GM19455 (cell line): Measurements from ENCODE around the gene KRTAP2-4.
"Not testable (repeated sequence)": the region's sequence is repeated elsewhere in the genome, so short reads cannot be mapped to it uniquely, and the experiment has no call there.

Experiments used
- ATAC-seq: cut with Tn5 transposase; IDR thresholded peaks from one replicate; pipeline ENCODE4 v1.9.1; 2021; ENCODE audit not compliant: unreplicated experiment

Gene KRTAP2-4

DNA sequence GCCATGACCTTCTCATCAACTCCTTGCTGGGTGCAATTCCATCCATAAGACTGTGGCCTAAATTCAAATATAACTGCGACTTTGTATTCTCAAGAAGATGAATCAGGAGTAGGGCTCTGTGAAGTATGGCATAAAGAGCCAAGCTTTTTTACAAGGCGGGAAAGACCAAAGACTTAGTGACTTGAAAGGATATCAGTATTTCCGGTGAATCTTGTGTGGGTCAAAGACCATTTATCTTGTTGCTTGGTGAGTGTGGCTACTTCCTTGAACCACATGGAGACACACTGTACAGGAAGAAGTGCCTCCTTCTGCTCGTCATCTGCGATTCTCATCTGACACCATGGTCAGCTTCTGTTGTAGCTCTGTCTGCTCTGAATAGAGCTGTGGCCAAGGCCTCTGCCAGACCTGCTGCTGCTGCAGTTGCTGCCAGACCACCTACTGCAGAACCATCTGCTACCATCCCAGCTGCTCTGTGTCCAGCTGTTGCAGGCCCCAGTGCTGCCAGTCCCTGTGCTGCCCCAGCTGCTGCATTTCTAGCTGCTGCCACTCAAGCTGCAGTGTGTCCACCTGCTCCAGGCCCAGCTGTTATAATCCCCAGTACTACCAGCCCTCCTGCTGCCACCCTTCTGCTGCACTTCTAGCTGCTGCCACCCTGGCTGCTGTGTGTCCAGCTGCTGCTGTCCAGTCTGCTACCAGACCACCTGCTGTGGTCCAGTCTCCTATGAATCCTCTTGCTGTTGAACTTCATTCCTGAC, 6.1 kb upstream of the KRTAP2-4 start:
- ATAC-seq: no peak

DNA sequence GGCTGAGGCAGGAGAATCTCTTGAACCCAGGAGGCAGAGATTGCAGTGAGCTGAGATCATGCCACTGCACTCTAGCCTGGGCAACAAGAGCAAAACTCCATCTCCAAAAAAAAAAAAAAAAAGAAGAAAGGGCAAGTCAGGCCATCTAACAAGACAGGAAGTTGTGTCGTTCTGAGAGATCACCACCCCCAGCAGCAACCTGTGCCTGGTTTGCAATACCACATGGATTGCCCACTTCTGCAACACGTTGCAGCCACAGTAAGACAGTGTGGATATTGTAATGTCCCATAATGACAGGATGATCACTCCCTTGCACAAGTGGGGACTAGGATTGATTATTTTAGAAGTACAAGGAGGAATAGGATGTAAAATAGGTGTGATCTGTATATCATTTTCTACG, 3.4 kb upstream of the KRTAP2-4 start:
- ATAC-seq: no peak

DNA sequence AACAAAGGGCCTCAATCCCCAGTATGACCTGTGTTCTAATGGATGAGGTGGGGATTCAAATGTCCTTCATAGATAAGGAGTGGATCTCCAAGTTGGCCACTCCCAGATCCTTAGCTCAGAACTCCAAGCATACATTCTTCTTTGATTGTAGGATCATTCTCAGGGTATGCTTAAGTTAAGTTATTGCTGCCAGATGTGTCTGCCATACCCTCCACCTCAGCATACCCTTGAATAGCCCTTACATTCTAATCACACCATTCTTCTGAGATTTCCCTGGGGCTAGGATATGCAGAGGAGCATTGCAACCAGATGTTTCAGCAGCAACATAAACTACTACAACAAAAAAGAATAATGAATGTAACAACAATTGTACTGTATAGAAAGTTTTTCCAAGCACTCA, 1.6 kb upstream of the KRTAP2-4 start:
- ATAC-seq: no peak

DNA sequence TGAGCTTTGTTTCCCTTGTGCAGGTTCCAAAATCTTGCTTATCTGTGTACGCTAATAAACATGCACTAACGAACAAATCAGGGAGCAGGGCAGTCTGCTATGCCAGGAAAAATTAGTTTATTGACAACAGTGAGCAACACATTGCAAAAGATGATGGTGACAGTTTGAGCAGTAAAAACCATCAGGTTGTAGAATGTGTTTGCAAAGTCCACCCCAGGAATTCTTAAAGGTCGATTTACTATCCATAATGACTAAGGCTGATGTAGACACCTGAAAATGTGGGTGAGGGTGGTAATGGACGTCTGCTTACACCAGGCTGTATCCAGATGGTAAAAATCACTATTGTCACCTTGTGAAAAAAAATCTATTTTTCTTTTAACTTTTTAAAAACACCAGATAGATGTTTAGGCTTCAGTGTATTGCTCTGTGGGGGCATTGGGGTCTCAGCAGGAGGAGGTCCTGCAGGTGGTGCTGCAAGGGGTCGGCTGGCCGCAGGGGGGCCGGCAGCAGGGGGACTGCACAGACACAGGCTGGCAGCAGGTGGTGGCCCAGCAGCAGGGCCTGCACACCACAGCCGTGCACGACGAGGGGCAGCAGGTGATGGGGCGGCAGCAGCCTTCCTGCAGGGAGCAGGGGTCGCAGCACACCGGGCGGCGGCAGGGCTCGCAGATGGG, 526 bp downstream of the KRTAP2-4 start:
- ATAC-seq: not testable (repeated sequence)

DNA sequence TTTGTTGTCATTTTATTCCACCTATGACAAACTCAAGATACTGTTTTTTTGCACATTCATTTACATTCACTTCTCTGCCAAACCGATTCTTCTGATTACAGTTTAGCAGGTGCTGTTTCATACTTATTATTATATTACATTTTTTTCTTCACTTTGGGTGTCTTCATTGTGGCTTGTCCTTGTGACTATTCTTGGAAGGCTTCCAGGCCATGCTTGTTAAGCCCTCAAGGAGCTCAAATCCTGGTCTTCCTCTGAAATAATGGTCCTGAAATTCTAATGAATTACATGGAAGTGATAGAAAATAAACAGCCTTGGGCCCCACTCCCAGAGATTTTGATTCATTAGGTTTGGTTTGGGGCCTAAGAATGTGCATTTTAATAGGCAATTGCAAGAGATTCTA, 1.4 kb downstream of the KRTAP2-4 start:
- no peak for ATAC-seq

DNA sequence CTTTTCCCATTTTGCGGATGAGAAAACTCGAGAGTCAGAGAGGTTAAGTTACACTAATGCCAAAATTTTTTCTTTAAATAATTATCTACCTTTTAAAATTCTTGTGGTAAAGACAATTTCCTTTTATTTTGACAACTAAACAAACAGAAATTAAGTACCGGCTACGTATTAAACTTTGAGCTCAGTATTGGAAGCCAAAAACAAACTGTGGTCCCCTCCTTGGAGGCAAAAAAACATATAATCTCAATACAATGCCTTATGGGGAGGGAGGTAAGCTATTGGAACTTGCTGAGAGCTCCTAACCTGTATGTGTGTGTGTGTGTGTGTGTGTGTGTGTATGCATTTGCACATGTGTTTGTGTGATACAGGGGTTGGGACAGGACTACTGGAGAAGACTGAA, 2.2 kb downstream of the KRTAP2-4 start:
- ATAC-seq: no peak

DNA sequence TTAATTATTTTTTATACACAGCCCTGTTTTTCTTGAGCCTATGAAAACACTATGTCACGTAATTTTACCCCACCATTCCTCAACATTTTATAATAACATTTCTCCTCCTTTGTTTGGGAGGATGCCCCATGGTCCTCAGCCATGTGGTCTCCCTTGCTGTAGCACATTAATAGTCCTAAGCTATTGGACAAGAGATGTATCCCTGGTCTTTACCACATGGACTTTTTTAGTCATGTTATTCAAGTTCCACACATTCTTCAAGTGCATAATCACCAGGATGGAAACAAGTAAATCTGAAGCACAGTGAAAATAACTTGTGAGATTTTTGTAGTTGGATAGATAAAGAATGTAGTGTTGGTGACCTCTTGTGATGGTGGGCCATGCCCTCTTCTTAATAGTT, 3.7 kb downstream of the KRTAP2-4 start:
- ATAC-seq: no peak

DNA sequence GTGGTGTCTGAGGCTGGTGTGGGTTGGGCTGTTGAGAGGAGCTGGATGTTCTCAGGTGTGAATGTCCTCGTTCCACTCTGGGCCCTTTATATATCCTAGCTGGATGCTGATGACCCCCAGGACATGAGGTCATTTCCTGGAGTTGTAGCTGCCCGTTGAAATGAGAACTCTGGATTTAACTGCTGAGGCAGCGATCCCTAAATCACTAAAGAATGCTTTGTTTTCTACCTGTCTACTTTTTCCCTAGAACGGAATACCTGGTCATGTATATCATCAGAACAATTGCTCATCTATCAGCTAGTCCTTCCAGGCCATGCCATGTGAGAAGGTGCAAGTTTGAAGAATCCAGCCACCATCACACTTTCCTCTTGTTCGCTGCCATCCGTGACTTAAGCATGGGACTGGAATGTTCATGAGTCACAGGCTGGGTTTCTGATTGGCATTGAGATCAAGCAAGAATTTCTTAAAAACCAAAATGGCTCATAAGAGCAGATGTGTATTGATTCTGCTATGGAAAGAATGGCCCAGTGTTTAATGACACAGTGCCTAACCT, 5.6 kb downstream of the KRTAP2-4 start, which contains the start of gene KRTAP2-3:
TSS of gene KRTAP2-3 (minus strand) at position 63 of the 553 bp plus-strand sequence. CDS start 64 bp downstream, outside the sequence.
- no peak for ATAC-seq

DNA sequence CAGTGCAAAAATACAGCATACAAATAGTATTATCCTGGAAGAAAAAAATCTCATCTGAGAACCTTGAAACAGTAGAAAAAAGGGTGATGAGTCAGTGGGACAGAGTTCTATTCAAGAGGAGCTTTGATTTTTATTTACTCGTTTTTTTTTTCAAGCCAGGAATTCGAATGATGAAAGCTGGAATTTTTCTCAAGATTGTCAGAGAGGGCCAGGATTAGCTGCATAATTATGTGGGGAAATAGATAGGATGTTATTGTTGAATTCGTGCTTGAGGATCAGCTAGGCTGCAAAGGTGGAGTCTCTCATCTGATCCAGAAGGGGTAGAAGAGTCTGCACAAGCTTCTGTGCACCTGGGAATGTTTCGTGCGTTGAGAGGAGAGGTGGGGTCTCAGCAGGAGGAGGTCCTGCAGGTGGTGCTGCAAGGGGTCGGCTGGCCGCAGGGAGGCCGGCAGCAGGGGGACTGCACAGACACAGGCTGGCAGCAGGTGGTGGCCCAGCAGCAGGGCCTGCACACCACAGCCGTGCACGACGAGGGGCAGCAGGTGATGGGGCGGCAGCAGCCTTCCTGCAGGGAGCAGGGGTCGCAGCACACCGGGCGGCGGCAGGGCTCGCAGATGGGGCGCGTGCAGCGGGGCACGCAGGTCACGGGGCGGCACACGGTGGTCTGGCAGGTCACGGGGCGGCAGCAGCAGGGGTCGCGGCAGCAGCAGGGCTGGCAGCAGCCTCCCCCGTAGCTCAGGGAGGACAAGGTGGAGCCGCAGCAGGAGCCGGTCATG, 6.2 kb downstream of the KRTAP2-4 start:
- ATAC-seq: not testable (repeated sequence)

DNA sequence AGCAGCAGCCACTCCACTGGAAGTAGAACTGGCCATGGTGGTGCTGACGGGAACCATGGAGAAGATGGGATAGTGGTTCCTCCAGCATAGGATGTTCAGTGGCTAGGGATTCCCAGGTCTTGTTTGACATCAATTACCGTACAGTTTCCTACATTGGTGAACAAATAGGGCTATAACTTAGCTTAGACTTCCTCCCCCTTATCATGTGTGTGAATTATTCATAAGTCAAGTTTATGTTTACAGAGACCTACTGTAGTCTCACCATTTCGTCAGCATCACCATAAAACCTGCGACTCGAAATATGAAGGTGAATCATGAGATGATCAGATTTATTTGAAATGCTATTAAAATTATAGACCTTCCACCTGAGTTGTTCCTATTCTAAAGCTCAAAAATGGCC, 6.9 kb downstream of the KRTAP2-4 start:
- no peak for ATAC-seq

DNA sequence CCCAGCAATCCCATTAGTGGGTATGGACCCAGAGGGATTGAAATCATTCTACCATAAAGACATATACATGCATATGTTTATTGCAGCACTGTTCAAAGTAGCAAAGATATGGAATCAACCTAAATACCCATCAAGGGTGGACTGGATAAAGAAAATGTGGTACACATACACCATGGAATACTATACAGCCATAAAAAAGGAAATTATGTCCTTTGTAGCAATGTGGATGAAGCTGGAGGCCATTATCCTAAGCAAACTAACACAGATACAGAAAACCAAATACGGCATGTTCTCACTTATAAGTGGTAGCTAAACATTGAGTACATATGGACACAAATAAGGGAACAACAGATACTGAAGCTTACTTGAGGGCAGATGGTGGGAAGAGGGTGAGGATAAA, 8.1 kb downstream of the KRTAP2-4 start:
- ATAC-seq: no peak

DNA sequence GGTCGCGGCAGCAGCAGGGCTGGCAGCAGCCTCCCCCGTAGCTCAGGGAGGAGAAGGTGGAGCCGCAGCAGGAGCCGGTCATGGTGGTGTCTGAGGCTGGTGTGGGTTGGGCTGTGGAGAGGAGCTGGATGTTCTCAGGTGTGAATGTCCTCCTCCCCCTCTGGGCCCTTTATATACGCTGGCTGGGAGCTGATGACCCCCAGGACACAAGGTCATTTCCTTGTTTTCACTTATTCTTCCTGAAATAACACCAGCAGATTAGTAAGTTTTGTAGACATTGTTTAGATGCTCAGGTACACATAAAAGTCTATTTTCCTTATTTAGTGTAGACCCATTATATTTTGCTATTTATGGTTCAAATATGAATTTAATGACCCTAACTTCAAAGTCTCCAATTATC, 10.5 kb downstream of the KRTAP2-4 start, which contains the start of gene KRTAP2-2:
TSS of gene KRTAP2-2 (minus strand) at position 101 of the 400 bp plus-strand sequence. CDS start at position 82, 19 bp downstream.
- not testable (repeated sequence) for ATAC-seq

DNA sequence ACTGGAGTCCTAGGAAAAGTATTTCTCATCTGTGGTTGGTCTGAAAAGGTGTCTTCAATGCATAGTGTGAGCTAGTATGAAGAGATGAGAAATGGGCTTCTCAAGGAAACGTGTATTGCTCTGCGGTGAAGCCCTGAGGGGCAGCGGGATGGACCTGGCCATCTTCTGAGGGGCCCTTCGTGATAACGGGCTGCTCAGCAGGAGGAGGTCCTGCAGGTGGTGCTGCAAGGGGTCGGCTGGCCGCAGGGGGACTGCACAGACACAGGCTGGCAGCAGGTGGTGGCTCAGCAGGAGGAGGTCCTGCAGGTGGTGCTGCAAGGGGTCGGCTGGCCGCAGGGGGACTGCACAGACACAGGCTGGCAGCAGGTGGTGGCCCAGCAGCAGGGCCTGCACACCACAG, 11.1 kb downstream of the KRTAP2-4 start:
- not testable (repeated sequence) for ATAC-seq

DNA sequence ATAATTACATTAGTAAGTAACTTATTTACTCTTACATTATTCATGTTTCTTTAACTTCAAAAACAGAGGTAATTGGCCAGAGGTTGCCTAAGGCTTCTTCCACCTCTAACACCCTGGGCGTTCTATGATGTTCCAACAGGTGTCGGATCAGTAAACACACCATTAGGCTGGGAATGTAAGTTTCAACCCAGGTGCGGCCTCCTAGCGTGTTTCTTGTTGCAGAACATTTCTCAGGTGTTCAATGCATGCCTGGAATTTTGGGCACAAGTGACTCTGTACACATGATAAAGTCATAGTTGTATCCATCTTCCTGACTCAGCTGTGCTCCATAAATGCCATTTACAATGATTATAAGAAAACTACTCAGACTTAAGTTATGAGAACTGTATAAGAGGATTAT, 11.7 kb downstream of the KRTAP2-4 start:
- ATAC-seq: no peak

DNA sequence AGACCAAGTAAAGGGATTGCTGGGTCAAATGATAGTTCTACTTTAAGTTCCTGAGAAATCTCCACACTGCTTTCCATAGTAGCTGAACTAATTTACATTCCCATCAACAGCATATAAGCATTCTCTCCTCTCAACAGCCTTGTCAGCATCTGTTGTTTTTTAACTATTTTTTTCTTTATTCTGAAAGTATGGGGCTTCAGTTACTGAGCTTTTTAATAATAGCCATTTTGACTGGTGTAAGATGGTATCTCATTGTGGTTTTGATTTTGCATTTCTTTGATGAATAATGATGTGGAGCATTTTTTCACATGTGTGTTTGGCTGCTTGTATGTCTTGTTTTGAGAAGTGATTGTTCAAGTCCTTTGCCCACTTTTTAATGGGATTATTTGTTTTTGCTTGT, 13.1 kb downstream of the KRTAP2-4 start:
- no peak for ATAC-seq

DNA sequence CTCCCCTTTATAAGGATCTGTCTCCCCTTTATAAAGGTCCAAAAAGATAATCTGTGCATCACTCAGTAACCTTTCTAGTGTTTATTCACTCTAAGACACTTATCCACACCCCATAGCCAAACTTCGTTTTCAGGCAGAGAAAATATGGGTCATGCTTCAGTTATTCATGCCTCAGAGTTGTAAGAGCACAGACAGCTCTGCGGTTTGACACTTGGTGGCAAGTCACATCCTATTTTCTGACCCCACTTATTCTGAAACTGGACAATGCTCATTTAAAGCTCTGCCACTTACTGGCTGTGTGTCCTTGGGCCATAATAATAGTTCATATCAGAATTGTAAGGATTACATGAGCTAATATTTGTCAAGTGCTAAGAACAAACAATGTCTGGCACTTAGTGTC, 16.6 kb downstream of the KRTAP2-4 start:
- no peak for ATAC-seq

DNA sequence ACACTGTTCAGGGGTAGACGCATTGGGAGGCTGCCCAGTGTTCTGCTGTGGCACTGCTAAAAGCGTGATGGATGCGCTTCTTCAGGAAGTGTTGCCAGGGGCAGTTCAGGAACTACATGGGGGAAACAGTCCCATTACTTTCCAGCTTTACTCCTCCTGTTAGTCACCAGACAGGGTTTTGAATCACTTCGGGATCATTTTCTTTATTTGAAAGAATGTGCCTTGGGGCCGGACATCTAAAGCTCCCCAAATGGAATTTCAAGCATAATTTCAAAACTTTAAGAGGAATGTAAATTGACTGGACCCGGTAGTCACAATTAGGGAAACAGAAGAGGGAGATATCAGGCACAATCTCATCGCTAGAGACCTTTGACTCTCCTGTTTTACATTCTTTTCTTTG, 17.2 kb downstream of the KRTAP2-4 start:
- ATAC-seq: no peak

DNA sequence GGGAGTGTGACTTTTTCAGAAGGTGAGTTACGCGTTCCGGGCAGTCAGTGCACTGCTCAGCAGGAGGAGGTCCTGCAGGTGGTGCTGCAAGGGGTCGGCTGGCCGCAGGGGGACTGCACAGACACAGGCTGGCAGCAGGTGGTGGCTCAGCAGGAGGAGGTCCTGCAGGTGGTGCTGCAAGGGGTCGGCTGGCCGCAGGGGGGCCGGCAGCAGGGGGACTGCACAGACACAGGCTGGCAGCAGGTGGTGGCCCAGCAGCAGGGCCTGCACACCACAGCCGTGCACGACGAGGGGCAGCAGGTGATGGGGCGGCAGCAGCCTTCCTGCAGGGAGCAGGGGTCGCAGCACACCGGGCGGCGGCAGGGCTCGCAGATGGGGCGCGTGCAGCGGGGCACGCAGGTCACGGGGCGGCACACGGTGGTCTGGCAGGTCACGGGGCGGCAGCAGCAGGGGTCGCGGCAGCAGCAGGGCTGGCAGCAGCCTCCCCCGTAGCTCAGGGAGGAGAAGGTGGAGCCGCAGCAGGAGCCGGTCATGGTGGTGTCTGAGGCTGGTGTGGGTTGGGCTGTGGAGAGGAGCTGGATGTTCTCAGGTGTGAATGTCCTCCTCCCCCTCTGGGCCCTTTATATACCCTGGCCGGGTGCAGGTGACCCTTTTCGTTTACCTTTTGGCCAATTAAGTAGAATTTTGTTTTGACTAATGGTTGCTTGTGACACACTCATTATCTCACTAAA, 18.8 kb downstream of the KRTAP2-4 start, which contains the start of gene KRTAP2-1:
TSS of gene KRTAP2-1 (minus strand) at position 582 of the 731 bp plus-strand sequence. CDS start at position 533, 49 bp downstream.
- ATAC-seq: not testable (repeated sequence)

DNA sequence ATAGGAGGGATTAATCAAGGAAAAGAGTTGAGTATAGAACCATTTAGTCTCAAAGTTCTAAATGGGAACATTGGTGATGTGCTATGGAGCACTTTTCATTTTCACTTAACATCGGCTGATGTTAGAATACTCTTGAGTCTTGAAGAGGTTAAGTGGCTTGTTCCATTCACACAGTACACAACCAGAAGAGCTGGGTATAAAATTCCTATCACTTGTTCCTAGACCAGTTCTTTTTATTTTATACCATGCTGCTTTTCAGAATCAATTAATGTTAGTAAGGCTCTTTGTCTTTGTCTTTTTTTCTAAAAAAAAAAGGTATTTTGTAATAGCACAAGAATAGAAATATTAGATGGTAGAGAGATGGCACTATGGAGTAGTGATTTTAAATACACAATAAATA, 22.7 kb downstream of the KRTAP2-4 start:
- no peak for ATAC-seq

DNA sequence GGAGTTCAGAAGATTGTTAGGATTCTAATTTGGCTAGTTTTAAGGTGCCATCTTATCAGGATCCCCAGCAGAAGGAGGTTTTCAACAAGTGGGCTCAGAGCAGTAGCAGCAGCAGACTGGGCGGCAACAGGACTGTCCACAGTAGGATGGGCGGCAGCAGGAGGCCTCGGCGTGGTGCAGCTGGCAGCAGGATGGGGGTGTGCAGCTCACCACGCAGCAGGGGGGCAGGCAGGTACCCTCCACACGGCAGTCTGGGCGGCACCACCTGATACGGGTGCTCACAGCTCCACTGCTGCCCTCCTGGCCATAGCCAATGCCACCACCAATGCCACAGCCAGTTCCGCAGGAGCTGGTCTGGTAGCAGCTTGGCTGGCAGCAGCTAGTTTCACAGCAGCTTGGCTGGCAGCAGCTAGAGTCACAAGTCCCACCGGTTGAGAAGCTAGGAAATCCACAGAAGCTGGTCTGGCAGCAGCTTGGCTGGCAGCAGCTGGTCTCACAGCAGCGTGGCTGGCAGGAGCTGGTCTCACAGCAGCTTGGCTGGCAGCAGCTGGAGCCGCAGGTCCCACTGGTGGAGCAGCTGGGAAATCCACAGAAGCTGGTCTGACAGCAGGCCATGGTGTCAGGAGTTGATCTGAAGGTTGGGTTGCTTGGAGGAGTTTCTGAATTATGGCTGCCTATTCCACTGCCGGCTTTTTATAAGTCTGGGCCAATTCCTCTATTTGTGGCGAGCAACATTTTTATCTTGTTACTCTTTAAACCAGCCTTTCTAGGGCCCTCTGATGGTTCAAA, 24.7 kb downstream of the KRTAP2-4 start, which contains the start of gene KRTAP1-1:
TSS of gene KRTAP1-1 (minus strand) at position 668 of the 789 bp plus-strand sequence. CDS start at position 615, 53 bp downstream.
- not testable (repeated sequence) for ATAC-seq
